ENCODE results near the gene DSTYK. TPM values are rescaled to one million over a fixed set of nuclear protein-coding genes. Genes with fewer than 3 reads are reported as not detected.
"Not testable (repeated sequence)": the region's sequence is repeated elsewhere in the genome, so short reads cannot be mapped to it uniquely, and the experiment has no call there.

The DSTYK gene
- total RNA-seq, 2 experiments from 2014 or later = 9.4 to 12.3 TPM

DNA sequence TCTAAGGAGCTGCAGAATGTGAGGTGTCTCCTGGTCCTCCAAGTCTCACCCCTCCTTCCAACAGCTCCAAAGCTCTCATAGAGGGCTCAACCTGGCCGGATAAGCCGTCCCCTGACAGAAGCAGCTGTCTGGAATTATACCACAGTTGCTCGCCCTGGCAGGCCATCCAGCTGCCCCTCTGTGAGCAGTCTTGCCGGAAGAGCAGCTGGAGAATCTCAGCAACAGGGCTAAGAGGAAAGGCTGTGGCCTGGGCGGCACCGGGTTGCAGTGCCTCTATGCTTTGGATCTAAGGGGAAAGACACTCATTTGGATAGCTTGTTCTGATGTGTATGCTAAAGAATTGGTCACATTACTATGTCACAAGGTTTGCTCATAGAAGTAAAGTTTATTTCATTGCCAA is 28.6 kb upstream of the DSTYK start:
- DNase-seq (peak; percentile 48), ATAC-seq (peak; percentile 50)
- CTCF ChIA-PET = interaction anchor here (0.6 to 14.7 kb wide), 6 partner anchors 11 to 178 kb away, joined by 3 to 172 read pairs (median 6); partner anchors contain the start of gene TMCC2
- no peaks in the 10 kb centered on the region for H3K9me3 Mint-ChIP-seq (ENCODE audit: low read depth)
- no peak overlapping the region for H3K27ac Mint-ChIP-seq
- H3K36me3 Mint-ChIP-seq (ENCODE audit: low read depth) = peaks cover 19% of the 10 kb centered on the region
- H3K27me3 Mint-ChIP-seq = no peaks in the 10 kb centered on the region
- no peak overlapping the region for H3K4me3 Mint-ChIP-seq
- intact Hi-C loops (cut with DNase I, micrococcal nuclease) = no loop called here
- POLR2A ChIA-PET = interaction anchor here (0.5 to 0.7 kb wide), 2 partner anchors 135 to 240 kb away, joined by 3 to 7 read pairs; no protein-coding TSS in a partner anchor
- peaks cover 42% of the 10 kb centered on the region for H3K4me1 Mint-ChIP-seq

DNA sequence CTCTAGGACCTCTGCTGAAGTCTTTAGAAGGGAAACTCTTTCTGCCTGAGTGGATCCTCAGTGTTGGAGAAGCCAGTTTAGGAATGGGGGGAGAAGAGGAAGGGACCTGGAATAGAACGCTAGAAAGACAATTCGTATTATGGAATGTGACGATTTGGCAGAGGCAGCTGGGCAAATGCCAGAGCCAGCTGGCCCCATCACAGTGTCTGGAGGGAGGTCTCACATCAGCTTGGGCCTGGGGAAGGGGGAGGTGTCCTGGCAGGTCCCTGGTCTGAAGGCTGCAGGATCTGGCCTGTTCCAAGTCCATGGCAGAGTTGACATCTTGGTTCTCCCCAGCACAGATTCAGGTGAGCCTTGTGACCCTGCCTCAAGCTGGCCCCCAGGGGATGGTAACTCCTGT is 27.6 kb upstream of the DSTYK start:
- CTCF ChIA-PET = interaction anchor here (0.5 to 14.7 kb wide), 7 partner anchors 8 to 153 kb away, joined by 3 to 172 read pairs (median 6); partner anchors contain the start of gene TMCC2
- intact Hi-C loops (cut with DNase I, micrococcal nuclease) = loop anchor here in 1 of 2 experiments (5.0 kb wide), 1 partner anchor 42 kb away; no protein-coding TSS in a partner anchor
- no peaks in the 10 kb centered on the region for H3K9me3 Mint-ChIP-seq (ENCODE audit: low read depth)
- POLR2A ChIA-PET = no interaction called here
- no peaks in the 10 kb centered on the region for H3K27me3 Mint-ChIP-seq
- no peak overlapping the region for H3K4me3 Mint-ChIP-seq
- no peak for DNase-seq
- H3K36me3 Mint-ChIP-seq (ENCODE audit: low read depth) = peaks cover 19% of the 10 kb centered on the region
- H3K27ac Mint-ChIP-seq = peak overlapping the region; percentile 59
- H3K4me1 Mint-ChIP-seq = peaks cover 48% of the 10 kb centered on the region
- no peak for ATAC-seq

DNA sequence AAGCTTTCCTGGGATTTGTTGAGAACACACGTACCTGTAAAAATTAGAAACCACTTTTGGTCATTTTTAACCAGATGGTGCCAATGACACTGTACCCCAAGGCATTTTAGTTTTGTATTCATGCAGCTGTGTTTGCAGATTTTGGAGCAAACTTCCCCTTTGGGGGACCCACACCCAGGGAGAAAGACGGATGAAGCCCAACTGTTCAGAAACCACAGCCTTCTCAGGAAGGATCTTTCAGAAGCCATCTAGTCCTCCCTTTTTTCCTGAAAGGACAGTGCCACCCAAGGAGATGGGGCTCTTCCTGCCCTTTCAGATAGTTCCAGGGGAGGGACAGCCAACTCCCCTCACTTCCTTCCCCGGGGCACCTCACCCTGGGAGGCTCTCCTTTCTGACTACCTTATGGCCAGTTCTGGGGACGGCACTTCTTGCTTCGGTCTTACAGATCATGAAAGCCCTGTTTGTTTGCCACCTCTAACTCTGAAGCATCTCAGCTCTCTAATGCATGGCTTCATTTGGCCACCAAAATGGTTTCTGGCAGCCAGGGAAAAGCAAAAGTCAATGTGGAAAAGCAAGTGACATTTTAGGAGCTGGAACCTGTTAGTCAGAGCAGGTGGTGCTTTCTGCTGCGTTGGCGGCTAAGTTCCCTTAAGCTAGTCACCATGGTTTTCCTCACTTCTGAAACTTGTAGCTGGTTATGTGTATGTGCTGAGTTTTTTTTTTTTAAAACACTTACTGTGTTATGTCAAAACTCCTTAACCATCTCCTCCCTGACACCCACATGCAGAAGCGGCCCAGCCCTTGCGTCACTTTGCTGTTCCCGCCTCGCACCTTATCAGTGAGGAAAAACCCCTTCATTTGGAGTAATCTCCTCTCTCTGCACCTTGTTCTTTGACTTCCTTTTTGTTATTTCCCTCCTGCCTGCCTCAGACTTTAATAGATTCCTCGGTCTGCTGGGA is 26.3 kb upstream of the DSTYK start:
- ChIA-PET CTCF (interaction anchor here (0.6 to 14.7 kb wide), 7 partner anchors 9 to 116 kb away, joined by 3 to 172 read pairs (median 7); partner anchors contain the start of genes RBBP5 and TMCC2), POLR2A (interaction anchor here (0.6 to 1.6 kb wide), 6 partner anchors 8 to 1809 kb away, joined by 3 to 12 read pairs (median 4); no protein-coding TSS in a partner anchor)
- Mint-ChIP-seq H3K9me3 (ENCODE audit: low read depth) (no peaks in the 10 kb centered on the region), H3K36me3 (ENCODE audit: low read depth) (peaks cover 25% of the 10 kb centered on the region), H3K27me3 (no peaks in the 10 kb centered on the region), H3K27ac (peak overlapping the region; percentile 95), H3K4me1 (peaks cover 58% of the 10 kb centered on the region), H3K4me3 (peak overlapping the region; percentile 56)
- intact Hi-C loops (cut with DNase I, micrococcal nuclease) = loop anchor here (1.0 to 5.0 kb wide), 5 partner anchors 8 to 41 kb away; partner anchors contain the start of gene DSTYK (in 1 of the 2)
- ATAC-seq = peak; percentile 89
- DNase-seq = peak; percentile 82

DNA sequence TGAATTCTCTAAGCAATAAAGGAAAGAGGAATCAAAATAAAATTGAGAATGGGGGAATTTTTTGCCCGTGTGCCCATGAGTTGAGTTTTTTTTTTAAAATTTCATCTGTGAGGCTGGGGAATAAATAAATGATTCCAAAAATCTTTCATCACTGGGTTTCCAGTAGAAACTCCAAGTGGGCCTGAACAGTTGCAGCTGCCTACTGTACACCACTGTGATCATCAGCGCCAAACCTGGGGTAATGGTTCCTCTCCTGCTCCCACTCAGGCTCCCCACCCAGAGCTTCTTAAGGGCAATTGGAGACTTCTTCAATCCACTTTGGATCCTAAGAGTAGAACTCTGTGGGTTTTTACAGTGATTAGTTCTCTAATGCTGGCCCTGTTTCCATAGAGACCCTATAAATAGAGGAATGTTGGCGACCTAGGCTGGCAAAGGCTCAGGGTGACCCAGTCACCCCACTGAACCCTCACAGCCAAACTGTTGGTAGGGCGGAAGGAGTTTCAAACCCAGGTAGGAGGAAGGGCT is 25.5 kb upstream of the DSTYK start:
- POLR2A ChIA-PET = interaction anchor here (1.2 to 1.6 kb wide), 2 partner anchors 8 to 38 kb away, joined by 3 to 12 read pairs; no protein-coding TSS in a partner anchor
- Mint-ChIP-seq H3K27me3 (no peaks in the 10 kb centered on the region), H3K27ac (peak overlapping the region; percentile 95), H3K4me1 (peaks cover 66% of the 10 kb centered on the region), H3K4me3 (no peak overlapping the region), H3K9me3 (ENCODE audit: low read depth) (no peaks in the 10 kb centered on the region), H3K36me3 (ENCODE audit: low read depth) (peaks cover 17% of the 10 kb centered on the region)
- intact Hi-C loops (cut with DNase I, micrococcal nuclease) = loop anchor here in 1 of 2 experiments (5.0 kb wide), 1 partner anchor 40 kb away; no protein-coding TSS in a partner anchor
- ATAC-seq (no peak), DNase-seq (no peak)
- CTCF ChIA-PET = interaction anchor here (0.8 to 14.7 kb wide), 3 partner anchors 8 to 117 kb away, joined by 3 to 172 read pairs (median 52); partner anchors contain the start of gene TMCC2

DNA sequence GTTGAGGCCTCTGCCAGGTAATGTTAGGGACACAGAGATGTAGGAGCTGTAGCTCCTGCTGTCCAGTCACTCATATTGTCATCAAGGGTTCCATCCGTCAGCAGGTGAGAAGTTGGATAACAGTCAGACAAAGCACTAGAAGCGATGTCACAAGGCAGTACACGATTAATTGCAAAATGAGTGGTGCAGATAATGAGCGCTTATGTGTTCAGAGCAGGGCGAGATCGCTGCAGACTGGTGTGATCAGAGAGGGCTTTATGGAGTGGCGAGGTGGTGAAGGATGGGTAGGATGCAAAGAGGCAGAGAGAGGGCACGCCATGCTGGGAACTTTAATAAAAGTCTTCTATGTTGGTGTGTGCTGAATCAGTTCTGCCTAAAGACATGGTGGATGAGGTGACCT is 25.0 kb upstream of the DSTYK start:
- no peak for DNase-seq
- peaks cover 18% of the 10 kb centered on the region for H3K36me3 Mint-ChIP-seq (ENCODE audit: low read depth)
- no peak for ATAC-seq
- ChIA-PET CTCF (interaction anchor here (0.8 to 14.7 kb wide), 2 partner anchors 20 to 117 kb away, joined by 3 to 172 read pairs; no protein-coding TSS in a partner anchor), POLR2A (no interaction called here)
- no peaks in the 10 kb centered on the region for H3K27me3 Mint-ChIP-seq
- H3K4me3 Mint-ChIP-seq = no peak overlapping the region
- no peaks in the 10 kb centered on the region for H3K9me3 Mint-ChIP-seq (ENCODE audit: low read depth)
- H3K27ac Mint-ChIP-seq = peak overlapping the region; percentile 74
- intact Hi-C loops (cut with DNase I, micrococcal nuclease) = loop anchor here in 1 of 2 experiments (5.0 kb wide), 1 partner anchor 39 kb away; no protein-coding TSS in a partner anchor
- H3K4me1 Mint-ChIP-seq = peaks cover 71% of the 10 kb centered on the region

DNA sequence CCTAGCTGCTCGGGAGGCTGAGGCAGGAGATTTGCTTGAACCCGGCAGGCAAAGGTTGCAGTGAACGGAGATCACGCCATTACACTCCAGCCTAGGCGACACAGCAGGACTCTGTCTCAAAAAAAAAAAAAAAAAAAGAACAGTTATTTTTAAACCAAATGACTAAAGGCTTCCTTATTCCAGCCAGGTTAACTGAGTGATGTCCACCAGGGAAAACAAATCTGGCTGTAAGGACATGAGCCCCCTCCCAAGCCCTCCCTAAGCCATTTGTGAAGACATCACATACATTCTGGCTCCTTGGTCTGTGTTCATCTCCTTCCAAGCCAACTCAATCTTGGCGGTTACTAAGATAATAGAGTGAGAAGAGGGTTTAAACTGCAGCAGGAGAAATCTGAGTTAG is 24.4 kb upstream of the DSTYK start:
- Mint-ChIP-seq H3K9me3 (ENCODE audit: low read depth) (no peaks in the 10 kb centered on the region), H3K27me3 (no peaks in the 10 kb centered on the region), H3K4me3 (no peak overlapping the region), H3K4me1 (peaks cover 75% of the 10 kb centered on the region), H3K36me3 (ENCODE audit: low read depth) (peaks cover 18% of the 10 kb centered on the region), H3K27ac (peak overlapping the region; percentile 74)
- POLR2A ChIA-PET = no interaction called here
- ATAC-seq = no peak
- DNase-seq = no peak
- CTCF ChIA-PET = interaction anchor here (0.7 to 14.7 kb wide), 3 partner anchors 8 to 110 kb away, joined by 3 to 172 read pairs (median 3); no protein-coding TSS in a partner anchor
- intact Hi-C loops (cut with DNase I, micrococcal nuclease) = loop anchor here in 1 of 2 experiments (5.0 kb wide), 1 partner anchor 39 kb away; no protein-coding TSS in a partner anchor

DNA sequence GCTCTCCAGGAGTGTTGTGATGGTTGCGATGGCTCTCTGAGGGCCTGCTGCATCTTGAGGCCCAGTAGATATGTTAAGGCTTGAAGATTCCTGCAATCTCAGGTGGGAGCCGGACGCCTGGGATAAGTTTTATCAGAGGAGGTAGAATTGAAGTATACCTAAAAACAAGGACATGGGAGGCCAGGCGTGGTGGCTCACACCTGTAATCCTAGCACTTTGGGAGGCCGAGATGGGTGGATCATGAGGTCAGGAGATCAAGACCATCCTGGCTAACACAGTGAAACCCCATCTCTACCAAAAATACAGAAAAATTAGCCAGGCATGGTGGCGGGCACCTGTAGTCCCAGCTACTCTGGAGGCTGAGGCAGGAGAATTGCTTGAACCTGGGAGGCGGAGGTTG is 22.5 kb upstream of the DSTYK start:
- ATAC-seq; intact Hi-C loops (cut with DNase I, micrococcal nuclease); DNase-seq; H3K27me3 Mint-ChIP-seq; H3K4me3 Mint-ChIP-seq; H3K27ac Mint-ChIP-seq; H3K9me3 Mint-ChIP-seq (ENCODE audit: low read depth): not testable (repeated sequence)
- Mint-ChIP-seq H3K36me3 (ENCODE audit: low read depth) (peaks cover 17% of the 10 kb centered on the region), H3K4me1 (peaks cover 74% of the 10 kb centered on the region)
- ChIA-PET POLR2A (interaction anchor here (0.6 to 1.0 kb wide), 2 partner anchors 9 to 222 kb away, joined by 3 read pairs; no protein-coding TSS in a partner anchor), CTCF (interaction anchor here (0.6 to 14.7 kb wide), 3 partner anchors 22 to 1256 kb away, joined by 3 to 172 read pairs (median 3); no protein-coding TSS in a partner anchor)

DNA sequence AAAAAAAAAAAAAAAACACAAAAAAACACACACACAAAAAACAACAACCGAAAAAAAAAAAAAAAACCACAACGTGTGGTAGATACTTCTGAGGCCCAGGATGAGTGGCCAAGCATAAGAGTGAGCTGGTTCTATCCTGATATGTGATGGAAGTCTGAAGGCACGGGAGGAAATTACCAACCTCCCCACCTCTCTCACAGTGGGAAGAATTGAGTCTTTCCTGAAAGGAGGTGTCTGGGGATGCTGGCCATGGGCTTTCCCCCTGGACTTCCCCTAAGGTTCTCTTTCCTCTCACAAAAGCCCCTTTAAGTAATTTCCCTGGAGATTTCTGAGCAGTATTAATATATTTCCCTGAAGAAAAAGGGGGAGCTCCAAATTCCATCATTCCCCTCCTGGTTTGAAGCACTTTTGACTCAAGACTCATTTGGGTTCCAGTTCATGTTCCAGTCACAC is 21.5 kb upstream of the DSTYK start:
- H3K4me3 Mint-ChIP-seq = peak overlapping the region; percentile 89
- H3K27me3 Mint-ChIP-seq = no peaks in the 10 kb centered on the region
- peaks cover 15% of the 10 kb centered on the region for H3K36me3 Mint-ChIP-seq (ENCODE audit: low read depth)
- ChIA-PET POLR2A (interaction anchor here (0.9 kb wide), 1 partner anchor 22 kb away, joined by 6 read pairs; no protein-coding TSS in a partner anchor), CTCF (interaction anchor here (0.5 kb wide), 1 partner anchor 303 kb away, joined by 3 read pairs; no protein-coding TSS in a partner anchor)
- peak overlapping the region; percentile 58 for H3K27ac Mint-ChIP-seq
- intact Hi-C loops (cut with DNase I, micrococcal nuclease) = no loop called here
- DNase-seq = peak; percentile 33
- H3K9me3 Mint-ChIP-seq (ENCODE audit: low read depth) = no peaks in the 10 kb centered on the region
- ATAC-seq = peak; percentile 17
- peaks cover 64% of the 10 kb centered on the region for H3K4me1 Mint-ChIP-seq

DNA sequence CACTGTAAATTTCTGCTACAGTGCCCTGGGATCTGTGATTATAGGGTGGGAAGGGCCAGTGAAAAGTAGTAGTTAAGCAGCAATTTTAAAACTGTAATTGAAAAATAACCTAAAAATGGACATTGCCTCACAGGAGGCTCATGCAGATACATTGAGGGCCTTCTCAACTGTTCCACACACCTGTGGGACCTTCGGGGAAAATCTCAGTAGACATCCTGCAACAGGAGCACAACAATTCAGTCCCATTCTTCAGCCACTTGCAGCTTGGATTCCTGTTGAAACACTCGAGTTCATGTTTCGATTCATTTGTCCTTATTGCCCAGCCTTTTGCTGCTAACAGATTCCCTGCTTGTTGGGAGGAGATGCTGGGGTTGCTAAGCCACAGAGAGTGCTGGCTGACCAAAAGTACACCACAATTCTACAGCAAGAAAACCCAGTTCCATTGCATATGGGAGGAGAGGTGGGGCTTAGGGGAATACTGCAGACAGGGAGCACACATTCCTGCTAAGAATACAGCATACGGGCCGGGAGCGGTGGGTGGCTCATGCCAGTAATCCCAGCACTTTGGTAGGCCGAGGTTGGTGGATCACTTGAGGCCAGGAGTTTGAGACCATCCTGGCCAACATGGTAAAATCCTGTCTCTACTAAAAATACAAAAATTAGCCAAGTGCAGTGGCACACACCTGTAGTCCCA is 20.8 kb upstream of the DSTYK start:
- intact Hi-C loops (cut with DNase I, micrococcal nuclease) = no loop called here
- ATAC-seq (no peak), DNase-seq (no peak)
- Mint-ChIP-seq H3K27ac (peak overlapping the region; percentile 52), H3K9me3 (ENCODE audit: low read depth) (no peaks in the 10 kb centered on the region), H3K4me1 (peaks cover 58% of the 10 kb centered on the region), H3K36me3 (ENCODE audit: low read depth) (peaks cover 15% of the 10 kb centered on the region), H3K4me3 (peak overlapping the region; percentile 89), H3K27me3 (no peaks in the 10 kb centered on the region)
- POLR2A ChIA-PET = interaction anchor here (0.9 kb wide), 1 partner anchor 21 kb away, joined by 6 read pairs; no protein-coding TSS in a partner anchor
- CTCF ChIA-PET = no interaction called here

DNA sequence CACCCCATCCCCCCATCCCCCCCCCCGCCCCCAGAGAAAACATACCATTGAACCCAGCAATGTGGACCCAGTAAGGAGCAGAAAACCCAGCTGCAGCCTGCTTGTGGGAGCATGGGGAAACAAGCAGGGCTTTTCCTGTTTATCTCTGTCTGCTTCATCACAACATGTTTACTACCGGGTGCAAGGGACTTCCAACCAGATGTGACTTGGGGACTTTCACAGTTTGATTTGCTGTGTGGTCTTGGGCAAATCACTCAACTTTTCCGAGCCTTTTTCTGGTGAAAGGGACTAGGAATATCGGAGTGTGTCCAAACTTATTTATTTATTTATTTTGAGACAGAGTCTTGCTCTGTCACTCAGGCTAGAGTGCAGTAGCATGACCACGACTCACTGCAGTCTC is 19.5 kb upstream of the DSTYK start:
- ChIA-PET POLR2A (no interaction called here), CTCF (interaction anchor here (0.7 to 4.8 kb wide), 6 partner anchors 15 to 94 kb away, joined by 3 to 205 read pairs (median 17); no protein-coding TSS in a partner anchor)
- Mint-ChIP-seq H3K27ac (no peak overlapping the region), H3K9me3 (ENCODE audit: low read depth) (no peaks in the 10 kb centered on the region), H3K4me3 (peak overlapping the region; percentile 89), H3K36me3 (ENCODE audit: low read depth) (peaks cover 8% of the 10 kb centered on the region), H3K4me1 (peaks cover 56% of the 10 kb centered on the region), H3K27me3 (peaks cover 12% of the 10 kb centered on the region)
- intact Hi-C loops (cut with DNase I, micrococcal nuclease) = no loop called here
- DNase-seq (no peak), ATAC-seq (no peak)

Measured in activated CD4-positive, alpha-beta T cell treated with anti-CD3 and anti-CD28 coated beads for 36 hours (primary cell).